ENCODE measurements around the gene NPEPL1. TPM values are rescaled to one million over a fixed set of nuclear protein-coding genes. Genes with fewer than 3 reads are reported as not detected.

NPEPL1 gene
- polyA plus RNA-seq, 2 of the 4 experiments (the other 2 are of a cell fraction), result 8.6 to 34.6 TPM

DNA sequence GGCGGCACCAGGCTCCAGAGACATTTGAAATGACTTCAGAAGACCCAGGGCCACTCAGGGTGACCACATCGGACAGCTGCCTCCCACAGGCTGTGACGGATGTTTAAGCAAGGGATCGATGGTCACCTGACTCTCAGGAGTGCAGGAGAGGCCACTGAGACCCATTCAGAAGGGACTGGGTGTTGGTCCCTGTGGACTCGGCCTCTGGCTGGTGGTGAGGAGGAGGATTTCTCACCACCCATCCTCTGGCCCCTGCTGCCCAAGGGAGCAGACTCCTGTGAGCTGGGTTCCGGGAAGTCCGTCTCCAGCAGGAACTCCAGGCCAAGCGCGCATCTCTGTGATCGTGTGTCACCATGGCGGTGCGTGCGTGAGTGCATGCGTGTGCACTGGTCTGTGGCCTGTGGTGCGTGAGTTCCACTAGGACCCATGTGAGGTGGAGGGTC lies 25.5 kb downstream of the NPEPL1 start:
- no peak overlapping the region for H3K4me3 ChIP-seq
- 97% methylated on average over 3 of the region's 15 CpGs for WGBS (ENCODE audit: missing lambda C conversion rate)
- ChIA-PET POLR2A (no interaction called here), CTCF (no interaction called here)
- ATAC-seq, result no peak
- TF ChIP-seq GATA3 (IDR thresholded peaks at IDR 0.05; ENCODE audit: borderline replicate concordance) (no peak), FOSB (CRISPR knock-in tag; IDR thresholded peaks at IDR 0.05) (no peak), MAFK (IDR thresholded peaks at IDR 0.05; ENCODE audit: partially characterized antibody) (no peak), CBX8 (IDR thresholded peaks at IDR 0.05) (no peak), MAZ (IDR thresholded peaks at IDR 0.05; ENCODE audit: borderline replicate concordance, low read depth, low read length) (no peak), CHD4 (IDR thresholded peaks at IDR 0.05; ENCODE audit: borderline replicate concordance) (no peak), FOXS1 (CRISPR knock-in tag; IDR thresholded peaks at IDR 0.05) (no peak), ZSCAN20 (CRISPR knock-in tag; IDR thresholded peaks at IDR 0.05) (no peak), HEYL (CRISPR knock-in tag; IDR thresholded peaks at IDR 0.05) (no peak), ZNF302 (CRISPR knock-in tag; IDR thresholded peaks at IDR 0.05) (no peak)
- TF ChIP-seq, protein P1, sequence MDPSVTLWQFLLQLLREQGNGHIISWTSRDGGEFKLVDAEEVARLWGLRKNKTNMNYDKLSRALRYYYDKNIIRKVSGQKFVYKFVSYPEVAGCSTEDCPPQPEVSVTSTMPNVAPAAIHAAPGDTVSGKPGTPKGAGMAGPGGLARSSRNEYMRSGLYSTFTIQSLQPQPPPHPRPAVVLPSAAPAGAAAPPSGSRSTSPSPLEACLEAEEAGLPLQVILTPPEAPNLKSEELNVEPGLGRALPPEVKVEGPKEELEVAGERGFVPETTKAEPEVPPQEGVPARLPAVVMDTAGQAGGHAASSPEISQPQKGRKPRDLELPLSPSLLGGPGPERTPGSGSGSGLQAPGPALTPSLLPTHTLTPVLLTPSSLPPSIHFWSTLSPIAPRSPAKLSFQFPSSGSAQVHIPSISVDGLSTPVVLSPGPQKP (IDR thresholded peaks at IDR 0.05; ENCODE audit: low read depth, low read length), result no peak
- no peaks in the 10 kb centered on the region for H3K4me1 ChIP-seq
- no peak for DNase-seq (ENCODE audit: low read depth in 1 of 2, low spot score in 1 of 2)
- FAIRE-seq, result no peak
- H3K9me3 ChIP-seq, result no peaks in the 10 kb centered on the region
- H3K4me2 ChIP-seq, result no peak overlapping the region
- H3K27ac ChIP-seq, result no peak overlapping the region

DNA sequence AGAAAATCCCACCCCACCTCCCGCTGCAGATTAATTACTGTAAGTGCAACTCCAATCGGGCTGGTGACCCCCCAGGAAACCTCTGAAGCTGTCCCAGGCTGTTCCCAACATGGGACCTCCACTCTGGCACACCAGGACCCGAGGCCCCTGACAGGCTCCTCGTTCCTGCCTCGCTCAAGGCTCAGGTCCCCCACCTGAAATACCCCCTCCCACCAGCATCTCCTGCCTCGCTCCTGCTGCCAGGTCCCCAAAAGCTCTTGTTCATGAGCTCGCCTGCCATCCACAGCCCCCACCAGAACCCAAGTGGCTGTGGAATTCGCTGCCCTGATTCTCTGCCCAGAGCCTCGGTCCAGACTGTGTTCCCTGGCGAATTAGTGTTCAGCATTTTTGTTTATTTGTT lies 26.1 kb downstream of the NPEPL1 start:
- 75% methylated on average over 10 of the region's 10 CpGs for WGBS (ENCODE audit: missing lambda C conversion rate)
- no peak overlapping the region for H3K27ac ChIP-seq
- DNase-seq (ENCODE audit: low read depth in 1 of 2, low spot score in 1 of 2), result no peak
- FAIRE-seq, result no peak
- H3K9me3 ChIP-seq, result no peaks in the 10 kb centered on the region
- no peak overlapping the region for H3K4me3 ChIP-seq
- ATAC-seq, result no peak
- TF ChIP-seq RARB (CRISPR knock-in tag; IDR thresholded peaks at IDR 0.05) (no peak), ESRRA (IDR thresholded peaks at IDR 0.05; ENCODE audit: borderline replicate concordance, low read length) (no peak), CHD2 (IDR thresholded peaks at IDR 0.05; ENCODE audit: low read length, partially characterized antibody) (no peak), EHMT2 (IDR thresholded peaks at IDR 0.05; ENCODE audit: low read depth) (no peak), JUN (IDR thresholded peaks at IDR 0.05) (no peak), KDM1A (IDR thresholded peaks at IDR 0.05; ENCODE audit: low read depth) (no peak), RAD21 (conservative IDR thresholded peaks at IDR 0.05 in 1 of 2, IDR thresholded peaks at IDR 0.05 in 1 of 2) (no peak)
- TF ChIP-seq, protein P1 (IDR thresholded peaks at IDR 0.05; ENCODE audit: low read depth, low read length), result no peak
- TF ChIP-seq, protein P2, sequence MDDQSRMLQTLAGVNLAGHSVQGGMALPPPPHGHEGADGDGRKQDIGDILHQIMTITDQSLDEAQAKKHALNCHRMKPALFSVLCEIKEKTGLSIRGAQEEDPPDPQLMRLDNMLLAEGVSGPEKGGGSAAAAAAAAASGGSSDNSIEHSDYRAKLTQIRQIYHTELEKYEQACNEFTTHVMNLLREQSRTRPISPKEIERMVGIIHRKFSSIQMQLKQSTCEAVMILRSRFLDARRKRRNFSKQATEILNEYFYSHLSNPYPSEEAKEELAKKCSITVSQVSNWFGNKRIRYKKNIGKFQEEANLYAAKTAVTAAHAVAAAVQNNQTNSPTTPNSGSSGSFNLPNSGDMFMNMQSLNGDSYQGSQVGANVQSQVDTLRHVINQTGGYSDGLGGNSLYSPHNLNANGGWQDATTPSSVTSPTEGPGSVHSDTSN (IDR thresholded peaks at IDR 0.05), result no peak
- TF ChIP-seq, protein P3, sequence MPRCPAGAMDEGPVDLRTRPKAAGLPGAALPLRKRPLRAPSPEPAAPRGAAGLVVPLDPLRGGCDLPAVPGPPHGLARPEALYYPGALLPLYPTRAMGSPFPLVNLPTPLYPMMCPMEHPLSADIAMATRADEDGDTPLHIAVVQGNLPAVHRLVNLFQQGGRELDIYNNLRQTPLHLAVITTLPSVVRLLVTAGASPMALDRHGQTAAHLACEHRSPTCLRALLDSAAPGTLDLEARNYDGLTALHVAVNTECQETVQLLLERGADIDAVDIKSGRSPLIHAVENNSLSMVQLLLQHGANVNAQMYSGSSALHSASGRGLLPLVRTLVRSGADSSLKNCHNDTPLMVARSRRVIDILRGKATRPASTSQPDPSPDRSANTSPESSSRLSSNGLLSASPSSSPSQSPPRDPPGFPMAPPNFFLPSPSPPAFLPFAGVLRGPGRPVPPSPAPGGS (IDR thresholded peaks at IDR 0.05), result no peak
- CTCF ChIA-PET, result no interaction called here
- no peak overlapping the region for H3K4me2 ChIP-seq
- POLR2A ChIA-PET, result no interaction called here
- no peaks in the 10 kb centered on the region for H3K4me1 ChIP-seq

- no peak overlapping the region for H3K4me2 ChIP-seq
- ATAC-seq, result no peak
- no peak overlapping the region for H3K4me3 ChIP-seq
- FAIRE-seq, result no peak
- ChIA-PET POLR2A (no interaction called here), CTCF (interaction anchor here (1.1 kb wide), 1 partner anchor 9 kb away, joined by 3 read pairs; no protein-coding TSS in a partner anchor)
- no peaks in the 10 kb centered on the region for H3K4me1 ChIP-seq
- H3K9me3 ChIP-seq, result no peaks in the 10 kb centered on the region
- TF ChIP-seq CHD2 (IDR thresholded peaks at IDR 0.05; ENCODE audit: low read length, partially characterized antibody) (no peak), NFE2L2 (conservative IDR thresholded peaks at IDR 0.05; ENCODE audit: low read length) (no peak), MAZ (IDR thresholded peaks at IDR 0.05; ENCODE audit: borderline replicate concordance, low read depth, low read length) (no peak), FOXS1 (CRISPR knock-in tag; IDR thresholded peaks at IDR 0.05) (no peak), ZC3H11A (IDR thresholded peaks at IDR 0.05) (no peak), GATA3 (IDR thresholded peaks at IDR 0.05; ENCODE audit: borderline replicate concordance) (no peak), POLR2AphosphoS2 (conservative IDR thresholded peaks at IDR 0.05; ENCODE audit: low read length) (no peak)
- TF ChIP-seq, protein P4, sequence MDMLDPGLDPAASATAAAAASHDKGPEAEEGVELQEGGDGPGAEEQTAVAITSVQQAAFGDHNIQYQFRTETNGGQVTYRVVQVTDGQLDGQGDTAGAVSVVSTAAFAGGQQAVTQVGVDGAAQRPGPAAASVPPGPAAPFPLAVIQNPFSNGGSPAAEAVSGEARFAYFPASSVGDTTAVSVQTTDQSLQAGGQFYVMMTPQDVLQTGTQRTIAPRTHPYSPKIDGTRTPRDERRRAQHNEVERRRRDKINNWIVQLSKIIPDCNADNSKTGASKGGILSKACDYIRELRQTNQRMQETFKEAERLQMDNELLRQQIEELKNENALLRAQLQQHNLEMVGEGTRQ (IDR thresholded peaks at IDR 0.05), result no peak
- TF ChIP-seq, protein P5, sequence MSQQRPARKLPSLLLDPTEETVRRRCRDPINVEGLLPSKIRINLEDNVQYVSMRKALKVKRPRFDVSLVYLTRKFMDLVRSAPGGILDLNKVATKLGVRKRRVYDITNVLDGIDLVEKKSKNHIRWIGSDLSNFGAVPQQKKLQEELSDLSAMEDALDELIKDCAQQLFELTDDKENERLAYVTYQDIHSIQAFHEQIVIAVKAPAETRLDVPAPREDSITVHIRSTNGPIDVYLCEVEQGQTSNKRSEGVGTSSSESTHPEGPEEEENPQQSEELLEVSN (IDR thresholded peaks at IDR 0.05; ENCODE audit: borderline replicate concordance, low read depth), result no peak
- no peak overlapping the region for H3K27ac ChIP-seq
- 83% methylated on average over 6 of the region's 7 CpGs for WGBS (ENCODE audit: missing lambda C conversion rate)
- DNase-seq (ENCODE audit: low read depth in 1 of 2, low spot score in 1 of 2), result no peak
Measured at GRCh38 chr20:58719258-58719657, 26.7 kb downstream of the NPEPL1 start.

All from A549 (cell line).